Calu3 (cell line): Measurements from ENCODE around the gene FAM89A. TPM values are rescaled to one million over a fixed set of nuclear protein-coding genes. Genes with fewer than 3 reads are reported as not detected.

ENCODE experiments used
- BruUV-seq: library from RNA; stranded (reverse); fragments of 400-500 nt; replicated peaks from 2 replicates; lab custom pipeline; 2021; lab: Mats Ljungman, UMichigan
- CTCF ChIA-PET: fragments of 300-600 bp; sonication (Branson Sonifier 250); formaldehyde crosslinking; loops from one replicate; lab custom pipeline; 2022; ENCODE audit warnings: antibody characterized with exemption; lab: Charles Lee
- DNase-seq: peaks from one replicate; pipeline ENCODE4 v3.0.0; 2022
- H3K27ac Mint-ChIP-seq: one replicate; pipeline ENCODE4 v1.8.0; 2022; ENCODE audit warnings: mixed read lengths; ENCODE audit not compliant: unreplicated experiment
- H3K27me3 Mint-ChIP-seq: one replicate; pipeline ENCODE4 v1.8.0; 2022; ENCODE audit warnings: mixed read lengths; ENCODE audit not compliant: unreplicated experiment
- H3K36me3 Mint-ChIP-seq: one replicate; pipeline ENCODE4 v1.8.0; 2022; ENCODE audit warnings: mild to moderate bottlenecking, moderate library complexity, mixed read lengths; ENCODE audit not compliant: insufficient read depth, unreplicated experiment
- H3K4me1 Mint-ChIP-seq: one replicate; pipeline ENCODE4 v1.8.0; 2022; ENCODE audit warnings: mild to moderate bottlenecking, low read depth, mixed read lengths; ENCODE audit not compliant: unreplicated experiment
- H3K4me3 Mint-ChIP-seq: one replicate; pipeline ENCODE4 v1.8.0; 2022; ENCODE audit warnings: mild to moderate bottlenecking, low read depth, moderate library complexity, mixed read lengths; ENCODE audit not compliant: unreplicated experiment
- H3K9me3 Mint-ChIP-seq: one replicate; pipeline ENCODE4 v1.8.0; 2022; ENCODE audit warnings: low read depth, mixed read lengths; ENCODE audit not compliant: unreplicated experiment
- CTCF ChIP-seq: fragments of 200-600 bp; IDR thresholded peaks from one replicate; pipeline ENCODE4 v1.8.0; 2022; ENCODE audit warnings: antibody characterized with exemption; ENCODE audit not compliant: unreplicated experiment
- intact Hi-C: fragments of 100-400 bp; cut with micrococcal nuclease; formaldehyde crosslinking; loops from one replicate; pipeline ENCODE4 v1.10.0; 2022; ENCODE audit not compliant: unreplicated experiment
- total RNA-seq: library from RNA; stranded (reverse); gene quantifications from 2 replicates; pipeline ENCODE4 v1.2.3, GENCODE V29; 2022

The FAM89A gene
- total RNA-seq, 1 experiment from 2014 or later = 12.3 TPM

- no TSS peak for BruUV-seq
- intact Hi-C loops = no loop called here
- no peak for DNase-seq
- TF ChIP-seq CTCF = no peak
- no peak overlapping the region for H3K4me3 Mint-ChIP-seq
- H3K4me1 Mint-ChIP-seq = no peaks in the 10 kb centered on the region
- H3K9me3 Mint-ChIP-seq = no peaks in the 10 kb centered on the region
- H3K27me3 Mint-ChIP-seq = peaks cover 8% of the 10 kb centered on the region
- H3K36me3 Mint-ChIP-seq = no peaks in the 10 kb centered on the region
- CTCF ChIA-PET = no interaction called here
- no peak overlapping the region for H3K27ac Mint-ChIP-seq
Observed at GRCh38 chr1:231069333-231069732, 29.3 kb upstream of the FAM89A start.

- CTCF ChIA-PET = no interaction called here
- Mint-ChIP-seq H3K36me3 (no peaks in the 10 kb centered on the region), H3K27me3 (peaks cover 8% of the 10 kb centered on the region), H3K4me1 (no peaks in the 10 kb centered on the region), H3K27ac (no peak overlapping the region), H3K9me3 (no peaks in the 10 kb centered on the region), H3K4me3 (no peak overlapping the region)
- DNase-seq = no peak
- no TSS peak for BruUV-seq
- intact Hi-C loops = no loop called here
- no peak for TF ChIP-seq CTCF
Observed at GRCh38 chr1:231068762-231069161, 28.7 kb upstream of the FAM89A start.

GRCh38 chr1:231065510-231066241, 25.6 kb upstream of the FAM89A start:
- intact Hi-C loops = no loop called here
- H3K4me1 Mint-ChIP-seq = no peaks in the 10 kb centered on the region
- H3K27ac Mint-ChIP-seq = no peak overlapping the region
- no TSS peak for BruUV-seq
- H3K9me3 Mint-ChIP-seq = no peaks in the 10 kb centered on the region
- no peak overlapping the region for H3K4me3 Mint-ChIP-seq
- no peak for DNase-seq
- no peaks in the 10 kb centered on the region for H3K36me3 Mint-ChIP-seq
- CTCF ChIA-PET = interaction anchor here (1.3 kb wide), 1 partner anchor 21 kb away, joined by 3 read pairs; no protein-coding TSS in a partner anchor
- no peak for TF ChIP-seq CTCF
- H3K27me3 Mint-ChIP-seq = peaks cover 8% of the 10 kb centered on the region

- TF ChIP-seq CTCF = no peak
- intact Hi-C loops = no loop called here
- CTCF ChIA-PET = no interaction called here
- H3K9me3 Mint-ChIP-seq = no peaks in the 10 kb centered on the region
- no peak for DNase-seq
- no peak overlapping the region for H3K27ac Mint-ChIP-seq
- no peaks in the 10 kb centered on the region for H3K4me1 Mint-ChIP-seq
- no TSS peak for BruUV-seq
- H3K36me3 Mint-ChIP-seq = no peaks in the 10 kb centered on the region
- H3K4me3 Mint-ChIP-seq = no peak overlapping the region
- peaks cover 8% of the 10 kb centered on the region for H3K27me3 Mint-ChIP-seq
Observed at GRCh38 chr1:231064418-231064817, 24.4 kb upstream of the FAM89A start.
